HG03064 (cell line): ENCODE data around the gene NR6A1.
"Not testable (repeated sequence)": the region's sequence is repeated elsewhere in the genome, so short reads cannot be mapped to it uniquely, and the experiment has no call there.

Source experiments
- ATAC-seq: cut with Tn5 transposase; IDR thresholded peaks from one replicate; pipeline ENCODE4 v1.9.1; 2021; ENCODE audit warnings: low read depth; ENCODE audit not compliant: unreplicated experiment

The NR6A1 gene

GRCh38 chr9:124761710-124762109 is 9.4 kb downstream of the NR6A1 start:
- no peak for ATAC-seq

GRCh38 chr9:124761196-124761595 is 9.9 kb downstream of the NR6A1 start:
- ATAC-seq: no peak

GRCh38 chr9:124760719-124761118 is 10.4 kb downstream of the NR6A1 start:
- no peak for ATAC-seq

GRCh38 chr9:124759327-124759726 is 11.8 kb downstream of the NR6A1 start:
- no peak for ATAC-seq

GRCh38 chr9:124758691-124759090 is 12.4 kb downstream of the NR6A1 start:
- ATAC-seq: no peak

- no peak for ATAC-seq
Measured at GRCh38 chr9:124758061-124758460, 13.1 kb downstream of the NR6A1 start.

- ATAC-seq: no peak
Measured at GRCh38 chr9:124757616-124758015, 13.5 kb downstream of the NR6A1 start.

- no peak for ATAC-seq
Measured at GRCh38 chr9:124756011-124756410, 15.1 kb downstream of the NR6A1 start.

GRCh38 chr9:124755061-124755460 is 16.1 kb downstream of the NR6A1 start:
- no peak for ATAC-seq

GRCh38 chr9:124754289-124754688 is 16.8 kb downstream of the NR6A1 start:
- ATAC-seq: no peak

GRCh38 chr9:124752967-124753366 is 18.1 kb downstream of the NR6A1 start:
- no peak for ATAC-seq

GRCh38 chr9:124749781-124750180 is 21.3 kb downstream of the NR6A1 start:
- ATAC-seq: no peak

GRCh38 chr9:124749284-124749683 is 21.8 kb downstream of the NR6A1 start:
- ATAC-seq: no peak

- no peak for ATAC-seq
Measured at GRCh38 chr9:124747065-124747464, 24.0 kb downstream of the NR6A1 start.

GRCh38 chr9:124743686-124744348 is 27.3 kb downstream of the NR6A1 start:
- no peak for ATAC-seq

- no peak for ATAC-seq
Measured at GRCh38 chr9:124742940-124743339, 28.2 kb downstream of the NR6A1 start.

GRCh38 chr9:124741662-124742061 is 29.4 kb downstream of the NR6A1 start:
- no peak for ATAC-seq

GRCh38 chr9:124741149-124741548 is 30.0 kb downstream of the NR6A1 start:
- no peak for ATAC-seq

- no peak for ATAC-seq
Measured at GRCh38 chr9:124739360-124739759, 31.8 kb downstream of the NR6A1 start.

GRCh38 chr9:124738075-124738474 is 33.0 kb downstream of the NR6A1 start:
- ATAC-seq: not testable (repeated sequence)

- ATAC-seq: no peak
Measured at GRCh38 chr9:124735121-124735520, 36.0 kb downstream of the NR6A1 start.

GRCh38 chr9:124734741-124735083 is 36.4 kb downstream of the NR6A1 start:
- not testable (repeated sequence) for ATAC-seq
